Heart left ventricle (tissue), 13 donors: Measurements from ENCODE around the gene MARVELD2.

Experiments used
- POLR2A ChIP-seq, 2 donors: fragments of 450-650 bp; IDR thresholded peaks; one replicate each; pipeline ENCODE4 v1.6.1; 2017; ENCODE audit warnings: antibody characterized with exemption in 2 of 2, mild to moderate bottlenecking in 2 of 2, moderate library complexity in 2 of 2
- TF ChIP-seq, protein P1 (sequence below), 12 donors: fragments of 200-600 bp; sonication (generic) in 4 of 12; IDR thresholded peaks; one replicate each; pipeline versions ENCODE4 v1.5.0 to v1.8.0; 2018 to 2022; ENCODE audit warnings: antibody characterized with exemption in 12 of 12, mild to moderate bottlenecking in 5 of 12
- donor health status: ischemic (EF 13 %, LVEDD 7.1; RV severe dilation, severe dysfunction).
- donor health status: DM: no; HTN: yes; CAD: no.
- donor health status: DM: no; HTN: no; CAD: no.
- donor health status: ischemic (EF 25% LVEDD 6.9; RV normal size, moderate dysfunction).
- donor health status: ischemic (EF 25% LVEDD 5.7; RV mildly dilated, moderate dysfunction).
- donor health status: ischemic (EF 35%, LVEDD 5.7; RV mildly dilated, moderate dysfunction).
- donor health status: nonischemic (EF 11% LVEDD 7.7; RV severe dilation, severe dysfunction).
- donor health status: DM: yes; HTN: yes; CAD: no.
- donor health status: PGD.
- donor health status: ischemic (EF 29% LVEDD 5.4; RV normal size, mild dysfunction).
- donor health status: nonischemic (EF 23%, LVEDD 6.1; RV moderate dilation, normal function).

DNA sequence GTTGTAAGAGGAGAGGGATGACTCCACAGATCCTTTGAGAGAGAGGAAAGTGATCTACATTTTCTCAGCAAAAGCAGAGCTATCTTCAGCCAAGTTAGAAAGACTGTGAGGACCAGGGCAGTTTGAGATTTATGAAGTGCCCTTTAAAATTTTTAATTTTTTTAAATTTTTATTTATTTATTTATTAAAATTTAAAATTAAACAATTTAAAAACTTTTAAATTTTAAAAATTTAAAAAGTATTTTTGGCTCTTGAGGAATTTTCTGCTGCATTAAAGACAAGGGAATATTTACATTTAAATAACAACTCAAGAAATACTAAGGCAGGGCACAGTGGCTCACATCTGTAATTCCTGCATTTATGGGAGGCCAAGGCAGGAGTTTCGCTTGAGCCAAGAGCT, 47.3 kb downstream of the MARVELD2 start:
- TF ChIP-seq, protein P1, sequence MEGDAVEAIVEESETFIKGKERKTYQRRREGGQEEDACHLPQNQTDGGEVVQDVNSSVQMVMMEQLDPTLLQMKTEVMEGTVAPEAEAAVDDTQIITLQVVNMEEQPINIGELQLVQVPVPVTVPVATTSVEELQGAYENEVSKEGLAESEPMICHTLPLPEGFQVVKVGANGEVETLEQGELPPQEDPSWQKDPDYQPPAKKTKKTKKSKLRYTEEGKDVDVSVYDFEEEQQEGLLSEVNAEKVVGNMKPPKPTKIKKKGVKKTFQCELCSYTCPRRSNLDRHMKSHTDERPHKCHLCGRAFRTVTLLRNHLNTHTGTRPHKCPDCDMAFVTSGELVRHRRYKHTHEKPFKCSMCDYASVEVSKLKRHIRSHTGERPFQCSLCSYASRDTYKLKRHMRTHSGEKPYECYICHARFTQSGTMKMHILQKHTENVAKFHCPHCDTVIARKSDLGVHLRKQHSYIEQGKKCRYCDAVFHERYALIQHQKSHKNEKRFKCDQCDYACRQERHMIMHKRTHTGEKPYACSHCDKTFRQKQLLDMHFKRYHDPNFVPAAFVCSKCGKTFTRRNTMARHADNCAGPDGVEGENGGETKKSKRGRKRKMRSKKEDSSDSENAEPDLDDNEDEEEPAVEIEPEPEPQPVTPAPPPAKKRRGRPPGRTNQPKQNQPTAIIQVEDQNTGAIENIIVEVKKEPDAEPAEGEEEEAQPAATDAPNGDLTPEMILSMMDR (IDR thresholded peaks at IDR 0.05) = no peak
- no peak for TF ChIP-seq POLR2A (IDR thresholded peaks at IDR 0.05)
